Lower lobe of right lung (tissue), 2 donors: Measurements from ENCODE around the gene CACNA2D2. TPM values are rescaled to one million over a fixed set of nuclear protein-coding genes. Genes with fewer than 3 reads are reported as not detected.

ENCODE experiments used
- ATAC-seq, 2 donors: fragments of 200-7000 bp; cut with Tn5 transposase; one replicate each; pipeline ENCODE4 v1.9.1; 2020 to 2022; ENCODE audit warnings: mild to moderate bottlenecking in 2 of 2, moderate library complexity in 2 of 2
- DNase-seq: peaks from one replicate; pipeline ENCODE4 v3.0.0-alpha.2; 2020
- H3K27ac ChIP-seq: fragments of 200-600 bp; one replicate; pipeline ENCODE4 v1.8.0; 2022
- H3K27me3 ChIP-seq: fragments of 200-600 bp; one replicate; pipeline ENCODE4 v1.8.0; 2022; ENCODE audit warnings: low read depth
- H3K36me3 ChIP-seq: fragments of 200-600 bp; one replicate; pipeline ENCODE4 v1.8.0; 2022; ENCODE audit warnings: mild to moderate bottlenecking
- H3K4me1 ChIP-seq: fragments of 200-600 bp; one replicate; pipeline ENCODE4 v1.8.0; 2022
- H3K4me3 ChIP-seq: fragments of 200-600 bp; one replicate; pipeline ENCODE4 v1.8.0; 2022; ENCODE audit warnings: mild to moderate bottlenecking
- H3K9me3 ChIP-seq: fragments of 200-600 bp; one replicate; pipeline ENCODE4 v1.8.0; 2022
- CTCF ChIP-seq: fragments of 200-600 bp; IDR thresholded peaks from one replicate; pipeline ENCODE4 v1.8.0; 2022; ENCODE audit warnings: antibody characterized with exemption, mild to moderate bottlenecking
- intact Hi-C: fragments of 100-400 bp; cut with DNase I; formaldehyde crosslinking; loops from one replicate; pipeline ENCODE4 v1.11.0; 2022
- total RNA-seq: library from RNA; stranded (reverse); fragmentation: NEBNext Ultra II Directional; extraction: Animal tissue kit (Norgen Biotek cat#: 25700); gene quantifications from one replicate; pipeline ENCODE4 v1.2.1, GENCODE V29; 2021
- donor health status: DM: no; HTN: yes; CAD: no; lungs with severe emphysema.

Gene CACNA2D2
- total RNA-seq, 1 donor from 2014 or later = 105 TPM

DNA sequence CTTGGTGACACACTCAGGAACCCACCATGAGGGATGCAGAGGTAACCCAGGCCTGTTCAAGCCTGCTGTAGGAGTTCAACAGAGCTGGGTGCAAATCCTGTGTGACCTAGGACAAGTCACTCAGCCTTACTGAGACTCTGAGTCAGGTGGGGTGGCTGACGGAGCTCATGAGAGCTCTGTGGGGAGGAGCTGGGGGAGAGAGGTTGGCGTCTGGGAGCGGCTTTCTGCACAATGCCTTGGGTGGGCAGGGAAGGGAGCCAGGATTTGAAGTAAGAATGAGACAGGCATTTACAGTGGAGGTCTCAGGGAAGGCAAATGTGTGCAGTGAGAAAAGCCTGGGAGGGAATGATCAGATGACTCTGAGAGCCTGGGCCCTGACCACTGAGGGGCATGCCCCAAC is 45.8 kb upstream of the CACNA2D2 start:
- Histone ChIP-seq H3K27ac (no peak overlapping the region), H3K4me3 (no peak overlapping the region), H3K27me3 (no peaks in the 10 kb centered on the region), H3K4me1 (no peaks in the 10 kb centered on the region), H3K9me3 (no peaks in the 10 kb centered on the region), H3K36me3 (no peaks in the 10 kb centered on the region)
- no peak for TF ChIP-seq CTCF
- ATAC-seq (no peak), DNase-seq (no peak)
- intact Hi-C loops = loop anchor here (10.0 kb wide), 1 partner anchor 114 kb away; no protein-coding TSS in a partner anchor

DNA sequence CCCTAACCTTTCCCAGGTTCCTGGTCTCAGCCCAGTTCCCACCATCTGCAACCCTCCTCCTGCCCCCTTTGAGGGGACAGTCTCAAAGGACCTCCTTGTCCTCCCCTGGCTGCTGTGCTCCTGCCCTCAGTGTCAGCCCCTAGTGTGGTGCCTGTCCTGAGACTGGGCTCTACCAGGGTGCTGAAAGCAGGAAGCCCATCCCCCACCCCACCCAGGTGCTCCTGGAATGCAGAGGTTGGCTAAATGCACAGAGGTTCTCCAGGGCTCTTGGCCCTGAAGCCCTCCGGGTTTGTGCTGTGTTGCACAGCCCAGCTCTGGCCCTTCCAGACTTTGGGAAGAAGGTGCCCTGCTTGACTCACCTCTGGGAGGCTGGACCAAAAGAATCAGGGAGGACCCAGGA is 42.3 kb upstream of the CACNA2D2 start:
- DNase-seq (no peak), ATAC-seq (no peak)
- Histone ChIP-seq H3K4me3 (no peak overlapping the region), H3K9me3 (no peaks in the 10 kb centered on the region), H3K27me3 (no peaks in the 10 kb centered on the region), H3K36me3 (no peaks in the 10 kb centered on the region), H3K4me1 (no peaks in the 10 kb centered on the region), H3K27ac (no peak overlapping the region)
- TF ChIP-seq CTCF = no peak
- intact Hi-C loops = loop anchor here (10.0 kb wide), 1 partner anchor 111 kb away; no protein-coding TSS in a partner anchor

DNA sequence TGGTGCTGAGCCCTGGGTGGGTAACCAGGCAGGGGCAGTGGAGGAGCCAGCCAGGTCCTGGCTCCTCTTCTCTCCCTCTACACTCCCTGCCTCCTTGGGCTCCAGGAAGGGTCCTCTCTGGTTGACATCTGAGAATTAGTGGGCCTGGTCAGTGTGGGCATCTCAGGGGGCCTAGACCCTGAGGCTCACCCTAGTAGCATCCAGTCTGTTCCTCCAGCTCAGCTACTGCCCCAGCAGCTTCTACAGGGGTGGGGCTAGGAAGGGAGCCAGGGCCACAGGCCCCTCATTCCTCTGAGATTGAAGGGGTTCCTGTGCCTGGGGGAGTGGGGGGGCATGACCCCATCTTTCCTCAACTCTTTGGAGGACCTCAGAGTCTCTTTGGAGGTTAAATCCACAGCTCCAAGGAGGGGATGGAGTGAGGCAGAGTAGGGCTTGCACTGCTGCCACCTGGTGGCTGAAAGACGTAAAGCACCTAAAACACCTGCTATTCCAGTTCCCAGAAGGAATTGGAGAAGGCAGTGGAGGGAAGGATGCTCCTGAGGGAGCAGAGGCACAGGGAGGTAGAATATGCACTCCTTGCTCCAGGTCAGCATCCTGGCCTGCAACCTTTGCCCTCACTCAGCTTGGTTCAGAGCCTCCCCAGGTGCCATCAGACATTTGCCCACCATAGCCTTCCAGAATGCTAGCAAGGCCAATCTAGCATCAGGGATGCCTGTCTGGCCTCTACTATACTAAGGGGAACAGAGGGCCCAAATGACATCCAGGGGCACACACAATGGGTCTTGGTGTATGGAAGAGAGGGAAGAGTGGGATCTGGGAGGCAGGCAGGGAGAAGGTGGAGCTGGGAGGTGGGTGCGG is 39.0 kb upstream of the CACNA2D2 start:
- H3K4me3 ChIP-seq = no peak overlapping the region
- no peaks in the 10 kb centered on the region for H3K36me3 ChIP-seq
- peak; percentile 70 for DNase-seq
- no peaks in the 10 kb centered on the region for H3K4me1 ChIP-seq
- H3K27ac ChIP-seq = no peak overlapping the region
- intact Hi-C loops = loop anchor here (10.0 kb wide), 1 partner anchor 108 kb away; no protein-coding TSS in a partner anchor
- H3K27me3 ChIP-seq = no peaks in the 10 kb centered on the region
- TF ChIP-seq CTCF = peak; percentile 87
- no peaks in the 10 kb centered on the region for H3K9me3 ChIP-seq
- ATAC-seq = peak; percentile 80 to 84

GRCh38 chr3:50539356-50540286 is 36.2 kb upstream of the CACNA2D2 start:
- Histone ChIP-seq H3K36me3 (no peaks in the 10 kb centered on the region), H3K4me1 (no peaks in the 10 kb centered on the region), H3K27ac (no peak overlapping the region), H3K4me3 (no peak overlapping the region), H3K9me3 (no peaks in the 10 kb centered on the region), H3K27me3 (no peaks in the 10 kb centered on the region)
- ATAC-seq (no peak), DNase-seq (no peak)
- intact Hi-C loops = loop anchor here (10.0 kb wide), 1 partner anchor 105 kb away; no protein-coding TSS in a partner anchor
- no peak for TF ChIP-seq CTCF

- DNase-seq (no peak), ATAC-seq (no peak)
- Histone ChIP-seq H3K4me1 (no peaks in the 10 kb centered on the region), H3K36me3 (no peaks in the 10 kb centered on the region), H3K27me3 (no peaks in the 10 kb centered on the region), H3K4me3 (no peak overlapping the region), H3K9me3 (no peaks in the 10 kb centered on the region), H3K27ac (no peak overlapping the region)
- intact Hi-C loops = no loop called here
- TF ChIP-seq CTCF = no peak
These were observed 34.1 kb upstream of the CACNA2D2 start for GRCh38 chr3:50537421-50538129.
